Esophagus muscularis mucosa (tissue), 4 donors: Measurements from ENCODE around the gene USP4.

ENCODE experiments used
- CTCF ChIP-seq, 3 experiments: fragments of 200-600 bp in 2 of 3; fragments of 450-650 bp in 1 of 3; sonication (generic) in 2 of 3; IDR thresholded peaks; one replicate each; pipeline ENCODE4 v1.5.1; 2017 to 2019; ENCODE audit warnings: antibody characterized with exemption in 3 of 3, mild to moderate bottlenecking in 2 of 3, moderate library complexity in 1 of 3
- EP300 ChIP-seq: sonication (generic); formaldehyde crosslinking; IDR thresholded peaks from one replicate; pipeline ENCODE4 v1.6.1; 2017; ENCODE audit warnings: antibody characterized with exemption
- POLR2A ChIP-seq: fragments of 450-650 bp; IDR thresholded peaks from one replicate; pipeline ENCODE4 v1.6.1; 2017; ENCODE audit warnings: antibody characterized with exemption, moderate library complexity, mild to moderate bottlenecking, low read depth
- POLR2AphosphoS5 ChIP-seq, 2 donors: sonication (generic); formaldehyde crosslinking; IDR thresholded peaks; one replicate each; pipeline ENCODE4 v1.6.1; 2017; ENCODE audit warnings: antibody characterized with exemption in 2 of 2

- TF ChIP-seq POLR2A = no peak
- peak; percentile 58 to 62 (median 60) for TF ChIP-seq CTCF (IDR thresholded peaks at IDR 0.05)
- no peak for TF ChIP-seq POLR2AphosphoS5 (IDR thresholded peaks at IDR 0.05)
- TF ChIP-seq EP300 = no peak
These were observed 44.3 kb downstream of the USP4 start for GRCh38 chr3:49295489-49296058.
